CD4-positive, alpha-beta T cell treated with Interleukin-21 for 1 hour (primary cell): ENCODE measurements around the gene DMC1.
"Not testable (repeated sequence)": the region's sequence is repeated elsewhere in the genome, so short reads cannot be mapped to it uniquely, and the experiment has no call there.

Experiments used
- DNase-seq: peaks from one replicate; pipeline ENCODE4 v3.0.0-alpha.2; 2020

DMC1 gene

GRCh38 chr22:38497869-38498268 lies 72.1 kb downstream of the DMC1 start:
- DNase-seq, result no peak

- DNase-seq, result no peak
These were observed 75.0 kb downstream of the DMC1 start for GRCh38 chr22:38494939-38495338.

- DNase-seq, result no peak
These were observed 75.5 kb downstream of the DMC1 start for GRCh38 chr22:38494498-38494897.

DNA sequence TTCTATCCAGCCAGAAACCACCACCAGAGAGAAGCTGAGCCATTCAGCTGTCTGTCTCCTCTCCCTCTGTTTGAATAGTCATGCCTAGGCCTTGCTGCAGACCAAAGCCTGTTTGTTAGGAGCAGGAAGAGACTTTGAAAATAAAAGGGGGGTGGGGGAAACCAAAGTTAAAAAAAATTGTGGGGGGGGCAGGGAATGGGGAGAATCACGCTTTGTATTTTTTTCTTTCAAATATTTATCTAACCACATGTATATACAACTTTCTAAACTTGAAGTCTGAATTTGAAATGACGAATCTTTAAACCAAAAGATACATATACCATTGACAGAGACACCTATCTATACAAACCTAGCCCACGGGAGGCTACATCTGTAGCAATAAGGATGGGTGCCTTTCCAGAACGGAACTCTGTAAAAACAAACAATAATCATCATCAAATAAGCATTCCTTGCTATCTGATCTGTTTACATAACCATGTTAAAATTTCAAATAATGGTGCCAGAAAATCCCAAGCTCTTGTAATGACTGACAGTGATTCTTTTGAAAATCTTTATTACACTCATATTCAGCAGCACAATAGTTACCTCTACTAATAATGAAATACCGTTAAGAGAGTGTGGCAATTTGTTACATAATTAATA lies 78.2 kb downstream of the DMC1 start:
- no peak for DNase-seq

- DNase-seq, result no peak
These were observed 79.1 kb downstream of the DMC1 start for GRCh38 chr22:38490915-38491314.

- DNase-seq, result no peak
These were observed 79.5 kb downstream of the DMC1 start for GRCh38 chr22:38490475-38490874.

DNA sequence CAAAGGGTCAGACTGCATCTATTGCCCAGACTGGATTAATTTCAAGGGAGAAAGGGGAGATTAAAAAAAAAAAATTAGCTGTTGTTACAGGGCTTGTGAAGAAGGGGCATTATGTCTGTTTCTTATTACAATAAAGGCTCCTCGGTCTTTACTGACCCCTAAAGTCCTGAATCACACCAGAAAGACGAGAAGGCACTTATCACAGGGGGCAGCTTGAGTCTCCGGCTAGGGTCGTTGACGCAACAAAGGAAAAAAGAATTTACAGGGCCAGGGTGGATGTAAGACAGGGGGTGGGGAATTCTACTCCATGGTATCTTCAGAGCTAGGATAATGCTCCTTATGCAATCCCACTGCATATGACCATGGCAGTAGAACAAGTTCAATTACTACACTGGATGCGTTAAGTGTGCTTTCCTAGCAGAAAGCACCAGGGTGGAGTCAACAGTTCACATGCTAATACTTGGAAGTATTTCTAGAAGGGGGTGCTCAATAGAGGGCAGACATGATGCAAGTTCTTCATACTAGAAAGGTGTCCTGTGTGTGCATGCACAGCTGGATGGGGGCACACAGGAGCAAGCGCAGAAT lies 80.3 kb downstream of the DMC1 start:
- DNase-seq, result no peak

DNA sequence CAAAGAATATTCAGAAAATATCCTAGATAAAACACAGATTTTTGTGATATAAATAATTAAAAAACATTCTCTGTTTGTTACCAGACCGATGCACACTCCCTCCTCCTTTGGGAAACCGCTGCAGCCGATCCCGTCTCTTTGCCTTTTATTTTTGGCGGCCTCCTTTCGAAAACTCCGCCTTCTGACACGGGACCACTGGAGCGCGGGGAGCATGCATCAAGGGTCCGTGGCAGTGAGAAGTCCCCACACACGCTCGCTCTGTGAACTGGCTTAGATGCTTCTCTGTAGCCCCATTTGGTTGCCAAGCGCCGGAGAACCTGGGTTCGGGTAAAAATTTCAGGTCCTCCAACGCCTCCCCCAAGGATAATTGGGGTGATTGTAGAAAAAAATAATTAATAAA lies 80.8 kb downstream of the DMC1 start:
- DNase-seq, result no peak

DNA sequence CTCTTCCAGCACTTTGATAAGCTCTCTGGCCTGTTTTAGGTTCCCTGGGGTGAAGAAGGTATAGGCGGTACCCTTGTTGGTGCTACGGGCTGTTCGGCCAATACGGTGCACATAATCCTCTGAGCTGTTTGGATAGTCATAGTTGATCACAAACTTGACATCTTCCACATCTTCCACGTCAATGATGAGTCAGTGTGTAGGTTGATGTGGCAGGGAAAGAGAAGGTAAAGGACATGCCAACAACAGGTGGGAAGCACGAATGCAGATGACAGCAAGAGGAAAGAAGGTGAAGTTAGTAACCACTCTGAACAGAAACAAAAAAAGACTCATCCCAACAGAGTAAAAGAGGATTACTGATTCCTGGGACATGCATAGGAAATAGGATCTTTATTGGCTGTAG lies 82.0 kb downstream of the DMC1 start:
- no peak for DNase-seq

GRCh38 chr22:38485783-38486182 lies 84.2 kb downstream of the DMC1 start:
- no peak for DNase-seq

GRCh38 chr22:38484244-38484643 lies 85.7 kb downstream of the DMC1 start:
- no peak for DNase-seq

DNA sequence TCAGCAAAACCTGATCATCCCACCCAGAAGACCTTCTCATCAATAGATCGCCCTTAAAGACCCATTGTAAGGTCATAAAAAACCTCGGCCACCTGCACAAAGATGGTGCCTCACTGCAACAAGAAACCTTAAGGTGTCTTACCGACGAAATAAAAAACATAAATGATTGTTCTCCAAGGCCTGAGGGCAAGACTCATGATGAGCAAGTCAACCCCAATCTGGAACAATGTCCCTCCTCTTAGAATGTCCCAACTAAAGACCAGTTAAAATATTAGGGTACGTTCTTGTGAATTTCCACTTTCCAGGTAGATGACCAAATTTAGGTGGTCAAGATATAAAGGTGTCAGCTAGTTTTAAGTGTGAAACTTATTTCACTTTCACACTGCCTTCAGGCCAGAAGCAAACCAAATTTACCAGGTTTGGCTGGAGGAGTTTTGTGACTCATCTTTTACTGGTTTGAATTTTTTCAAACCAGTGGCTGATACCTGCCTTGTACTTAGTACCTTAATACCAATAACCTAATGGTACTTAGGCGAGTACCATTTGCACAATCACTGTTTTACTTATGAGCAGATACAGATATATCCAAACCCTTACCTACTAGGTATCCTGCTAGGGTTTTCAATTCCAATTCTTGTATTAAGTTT lies 87.2 kb downstream of the DMC1 start:
- no peak for DNase-seq

DNA sequence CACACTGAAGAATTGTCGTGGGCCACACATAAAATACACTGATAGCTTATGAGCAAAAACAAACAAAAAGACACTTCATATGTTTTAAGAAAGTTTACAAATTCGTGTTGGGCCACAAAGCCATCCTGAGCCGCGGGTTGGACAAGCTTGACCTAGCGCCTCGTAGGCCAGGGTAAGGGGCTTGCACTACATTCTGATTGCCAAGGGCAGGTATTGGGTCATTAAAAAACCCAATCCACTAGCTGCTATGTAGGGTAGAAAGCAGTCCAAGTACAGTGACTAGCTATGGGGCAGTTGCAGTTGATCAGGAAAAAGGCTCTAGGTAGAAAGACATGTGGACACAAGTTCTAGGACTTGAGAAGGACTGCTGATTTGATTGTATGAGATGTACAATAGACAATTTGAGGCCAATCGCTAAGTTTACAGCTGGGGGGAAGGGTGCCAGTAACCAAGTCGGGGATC lies 88.1 kb downstream of the DMC1 start:
- no peak for DNase-seq

DNA sequence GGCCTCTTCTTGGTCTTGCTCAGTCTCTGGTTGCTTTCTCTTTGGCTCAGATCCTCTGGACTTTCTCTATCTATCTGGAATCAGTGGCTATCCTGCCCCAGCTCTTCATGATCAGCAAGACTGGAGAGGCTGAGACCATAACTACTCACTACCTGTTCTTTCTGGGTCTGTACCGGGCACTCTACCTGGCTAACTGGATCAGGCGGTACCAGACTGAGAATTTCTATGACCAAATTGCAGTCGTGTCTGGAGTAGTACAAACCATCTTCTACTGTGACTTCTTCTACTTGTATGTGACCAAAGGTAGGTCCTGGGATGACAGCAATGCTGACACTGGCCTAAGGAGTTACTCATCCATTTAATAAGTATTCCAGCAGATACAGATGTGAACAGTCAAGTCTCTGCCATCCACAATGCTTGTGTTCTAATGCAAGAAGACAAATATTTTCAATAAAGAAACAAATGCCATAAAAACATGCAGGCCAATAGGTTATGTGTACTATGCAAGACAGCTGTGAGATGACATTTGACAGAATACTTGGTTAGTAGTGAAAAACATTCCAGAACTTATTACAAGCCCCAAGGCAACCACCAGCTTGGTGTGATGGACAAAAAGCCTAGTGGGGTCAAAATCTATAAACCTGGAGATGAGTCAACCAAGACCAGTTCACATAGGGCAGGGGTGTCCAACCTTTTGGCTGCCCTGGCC lies 88.7 kb downstream of the DMC1 start:
- DNase-seq, result no peak

GRCh38 chr22:38479096-38479837 lies 90.7 kb downstream of the DMC1 start:
- no peak for DNase-seq

DNA sequence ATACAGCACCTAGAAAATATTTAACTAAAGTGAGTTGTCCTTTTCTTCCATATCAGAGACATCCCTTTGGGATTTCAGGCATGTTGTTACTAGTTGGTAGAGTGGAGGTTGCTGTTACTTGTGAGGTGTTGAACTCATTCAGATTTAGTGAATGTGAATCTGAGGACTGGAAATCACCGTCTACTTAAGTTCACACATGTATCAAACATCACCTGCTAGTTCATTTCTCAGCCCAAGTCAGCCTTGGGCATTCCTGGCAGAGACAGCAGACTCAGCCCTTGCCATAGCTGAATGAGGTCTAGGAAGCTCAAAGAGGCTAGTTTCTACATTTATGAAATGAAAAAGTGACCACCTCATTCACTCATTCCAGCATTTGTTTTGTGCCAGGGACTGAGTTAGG lies 92.4 kb downstream of the DMC1 start:
- no peak for DNase-seq

DNA sequence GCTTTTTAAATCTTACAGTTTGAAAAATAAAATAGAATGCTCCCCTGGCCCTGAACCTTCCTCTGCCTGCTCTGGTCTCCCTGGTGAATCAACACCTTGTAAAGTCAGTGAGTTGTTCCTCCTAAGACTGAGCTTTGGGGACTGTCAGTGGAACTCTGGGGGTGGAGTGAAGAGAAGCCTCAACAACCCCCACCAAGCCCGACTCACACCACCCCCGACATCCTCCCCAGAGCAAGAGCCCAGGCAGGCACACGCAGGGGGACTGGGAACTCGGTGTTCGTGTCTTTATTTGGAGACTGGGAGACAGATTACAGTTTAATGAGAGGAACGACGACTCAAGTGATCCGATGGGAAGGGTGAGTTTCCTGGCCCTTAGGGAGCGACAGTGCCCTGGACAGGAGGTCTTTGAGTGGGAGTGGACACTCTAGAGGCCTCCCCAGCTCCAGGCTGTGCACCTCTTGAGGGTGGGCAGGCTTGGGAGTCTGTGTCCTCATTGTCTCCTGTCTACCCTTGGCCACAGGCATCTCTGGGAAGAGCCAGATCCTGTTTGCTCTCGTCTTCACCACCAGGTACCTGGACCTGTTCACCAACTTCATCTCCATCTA lies 95.9 kb downstream of the DMC1 start:
- no peak for DNase-seq

DNA sequence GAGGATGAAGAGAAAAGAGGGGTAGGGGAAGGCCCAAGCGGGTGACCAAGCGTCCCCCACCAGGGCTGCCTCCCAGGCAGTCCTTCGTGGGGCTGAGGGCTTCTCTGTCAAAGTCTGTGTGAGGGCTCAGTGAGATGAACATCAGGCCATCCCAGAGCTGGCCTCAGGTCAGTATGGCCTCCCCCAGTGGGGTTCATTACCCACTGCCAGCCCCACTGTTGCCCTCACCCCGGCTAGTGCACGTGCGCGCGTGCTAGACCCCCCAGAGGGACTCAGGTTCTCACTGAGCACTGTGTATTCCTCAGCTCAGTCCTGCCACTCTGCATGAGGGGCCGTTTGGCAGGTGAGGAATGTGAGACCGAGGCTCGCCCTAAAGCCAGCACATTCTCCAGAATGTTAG lies 98.7 kb downstream of the DMC1 start:
- no peak for DNase-seq

GRCh38 chr22:38470179-38470578 lies 99.8 kb downstream of the DMC1 start:
- not testable (repeated sequence) for DNase-seq

GRCh38 chr22:38469306-38469781 lies 100.6 kb downstream of the DMC1 start:
- DNase-seq, result no peak
